D721Med (cell line): ENCODE measurements around the gene RCOR3.

Experiments
- DNase-seq: peaks from one replicate; pipeline ENCODE4 v3.0.0; 2011; ENCODE audit warnings: low spot score; ENCODE audit not compliant: insufficient read length
- FAIRE-seq: peaks from 2 replicates; lab custom pipeline; 2011; peaks lifted over from hg19 to GRCh38; lab: Jason Lieb, UNC
- CTCF ChIP-seq: IDR thresholded peaks from 2 replicates; pipeline ENCODE4 v1.5.1; 2012; ENCODE audit warnings: mild to moderate bottlenecking, control low read depth; ENCODE audit not compliant: insufficient read depth; ENCODE audit errors: missing control alignments

Gene RCOR3

GRCh38 chr1:211356723-211357407, 97.7 kb downstream of the RCOR3 start:
- DNase-seq = no peak
- FAIRE-seq = no peak
- TF ChIP-seq CTCF = no peak

DNA sequence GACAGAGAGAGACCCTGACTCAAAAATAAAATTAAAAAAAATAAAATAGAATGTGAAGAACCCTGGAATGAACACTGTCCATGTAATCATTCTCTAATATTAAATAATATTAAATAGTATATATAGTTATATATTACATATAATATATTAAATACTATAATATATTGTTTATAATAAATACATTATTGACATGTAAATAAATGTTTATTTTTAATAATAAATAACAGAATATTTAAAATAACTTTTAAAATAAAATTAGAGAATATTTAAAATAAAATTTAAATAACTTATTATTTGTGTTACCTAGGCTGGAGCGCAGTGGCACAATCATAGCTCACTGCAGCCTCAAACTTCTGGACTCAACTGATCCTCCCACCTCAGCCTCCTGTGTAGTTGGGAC, 99.5 kb downstream of the RCOR3 start:
- DNase-seq (no peak), FAIRE-seq (no peak)
- no peak for TF ChIP-seq CTCF

DNA sequence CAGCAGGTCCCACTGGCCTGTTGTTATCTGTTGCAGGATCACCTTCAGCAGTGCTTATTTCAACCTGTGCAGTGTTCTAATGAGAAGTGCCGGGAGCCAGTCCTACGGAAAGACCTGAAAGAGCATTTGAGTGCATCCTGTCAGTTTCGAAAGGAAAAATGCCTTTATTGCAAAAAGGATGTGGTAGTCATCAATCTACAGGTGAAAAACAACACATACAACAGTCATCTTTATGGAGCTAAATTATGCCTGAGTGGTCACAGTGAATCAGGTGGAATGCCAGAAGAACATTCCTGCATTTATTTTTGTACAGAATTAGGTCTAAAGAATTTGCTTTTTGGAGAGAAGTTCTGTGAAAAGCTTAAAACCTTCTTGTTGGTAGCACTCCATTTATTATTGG, 100.7 kb downstream of the RCOR3 start:
- no peak for TF ChIP-seq CTCF
- no peak for DNase-seq
- no peak for FAIRE-seq

DNA sequence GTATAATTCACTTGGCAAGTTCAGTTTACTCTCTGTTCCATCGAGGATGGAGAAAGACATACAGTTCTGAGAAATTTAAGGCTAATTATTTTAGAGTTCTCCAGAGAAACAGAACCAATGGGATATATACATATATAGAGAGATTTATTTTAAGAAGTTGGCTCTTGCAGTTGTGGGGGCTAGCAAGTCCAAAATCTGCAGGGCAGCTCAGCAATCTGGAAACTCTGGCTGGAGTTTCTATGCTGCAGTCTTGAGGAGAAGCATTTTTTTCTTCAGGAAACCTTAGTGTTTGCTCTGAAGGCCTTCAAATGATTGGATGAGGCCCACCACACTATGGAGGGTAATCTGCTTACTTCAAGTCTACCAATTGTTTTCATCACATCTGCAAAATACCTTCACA, 102.0 kb downstream of the RCOR3 start:
- FAIRE-seq (no peak), DNase-seq (no peak)
- no peak for TF ChIP-seq CTCF
